ENCODE measurements around the gene DEPDC5. TPM values are rescaled to one million over a fixed set of nuclear protein-coding genes. Genes with fewer than 3 reads are reported as not detected.

The DEPDC5 gene
- total RNA-seq, 1 donor from 2014 or later, result 13.6 TPM

- H3K4me3 ChIP-seq (ENCODE audit: low read depth, low read length), result no peak overlapping the region
- no peaks in the 10 kb centered on the region for H3K27me3 ChIP-seq (ENCODE audit: control insufficient read depth, insufficient read depth, low read length)
- TF ChIP-seq CTCF (IDR thresholded peaks at IDR 0.05; ENCODE audit: insufficient read depth, low read length, poor library complexity, severe bottlenecking), result no peak
- peaks cover 1% of the 10 kb centered on the region for H3K36me3 ChIP-seq (ENCODE audit: control insufficient read depth, insufficient read depth, low read length)
- DNase-seq (ENCODE audit: low read depth), result no peak
Measured at GRCh38 chr22:31816750-31817149, 62.9 kb downstream of the DEPDC5 start.

- no peaks in the 10 kb centered on the region for H3K27me3 ChIP-seq (ENCODE audit: control insufficient read depth, insufficient read depth, low read length)
- DNase-seq (ENCODE audit: low read depth), result no peak
- H3K4me3 ChIP-seq (ENCODE audit: low read depth, low read length), result no peak overlapping the region
- H3K36me3 ChIP-seq (ENCODE audit: control insufficient read depth, insufficient read depth, low read length), result peaks cover 1% of the 10 kb centered on the region
- TF ChIP-seq CTCF (IDR thresholded peaks at IDR 0.05; ENCODE audit: insufficient read depth, low read length, poor library complexity, severe bottlenecking), result no peak
Measured at GRCh38 chr22:31818481-31819392, 64.9 kb downstream of the DEPDC5 start.

GRCh38 chr22:31820655-31821054 lies 66.8 kb downstream of the DEPDC5 start:
- peaks cover 1% of the 10 kb centered on the region for H3K36me3 ChIP-seq (ENCODE audit: control insufficient read depth, insufficient read depth, low read length)

GRCh38 chr22:31821572-31821971 lies 67.8 kb downstream of the DEPDC5 start:
- DNase-seq (ENCODE audit: low read depth), result no peak
- no peak overlapping the region for H3K4me3 ChIP-seq (ENCODE audit: low read depth, low read length)
- H3K36me3 ChIP-seq (ENCODE audit: control insufficient read depth, insufficient read depth, low read length), result peaks cover 1% of the 10 kb centered on the region
- no peak for TF ChIP-seq CTCF (IDR thresholded peaks at IDR 0.05; ENCODE audit: insufficient read depth, low read length, poor library complexity, severe bottlenecking)
- no peaks in the 10 kb centered on the region for H3K27me3 ChIP-seq (ENCODE audit: control insufficient read depth, insufficient read depth, low read length)

More at GRCh38 chr22:31820655-31821054, 66.8 kb downstream of the DEPDC5 start:
- no peak for TF ChIP-seq CTCF (IDR thresholded peaks at IDR 0.05; ENCODE audit: insufficient read depth, low read length, poor library complexity, severe bottlenecking)
- no peak overlapping the region for H3K4me3 ChIP-seq (ENCODE audit: low read depth, low read length)
- DNase-seq (ENCODE audit: low read depth), result no peak
- no peaks in the 10 kb centered on the region for H3K27me3 ChIP-seq (ENCODE audit: control insufficient read depth, insufficient read depth, low read length)

- Histone ChIP-seq H3K27me3 (ENCODE audit: control insufficient read depth, insufficient read depth, low read length) (no peaks in the 10 kb centered on the region), H3K4me3 (ENCODE audit: low read depth, low read length) (no peak overlapping the region), H3K36me3 (ENCODE audit: control insufficient read depth, insufficient read depth, low read length) (peaks cover 1% of the 10 kb centered on the region)
- no peak for TF ChIP-seq CTCF (IDR thresholded peaks at IDR 0.05; ENCODE audit: insufficient read depth, low read length, poor library complexity, severe bottlenecking)
- DNase-seq (ENCODE audit: low read depth), result no peak
Measured at GRCh38 chr22:31822523-31822922, 68.7 kb downstream of the DEPDC5 start.

Data from kidney epithelial cell (primary cell).